Endometrial microvascular endothelial cells (primary cell): ENCODE results near the gene NSMCE3. TPM values are rescaled to one million over a fixed set of nuclear protein-coding genes. Genes with fewer than 3 reads are reported as not detected.
"Not testable (repeated sequence)": the region's sequence is repeated elsewhere in the genome, so short reads cannot be mapped to it uniquely, and the experiment has no call there.

Source experiments
- in situ Hi-C: cut with HindIII; loops from 2 replicates; pipeline ENCODE4 v1.10.0; 2017; ENCODE audit warnings: low sequenced_read_pairs, low pct_unique_long_range_greater_than_20kb; ENCODE audit errors: inconsistent ontology term
- total RNA-seq: library from RNA; depleted of rRNA; stranded (reverse); fragments of >200 nt; gene quantifications from one replicate; pipeline ENCODE4 v1.2.3, GENCODE V29; 2015; ENCODE audit errors: inconsistent ontology term

Gene NSMCE3
- total RNA-seq, 1 donor from 2014 or later: 9.8 TPM

- in situ Hi-C loops: not testable (repeated sequence)
Measured at GRCh38 chr15:29224987-29225363, 44.6 kb downstream of the NSMCE3 start.

- in situ Hi-C loops: not testable (repeated sequence)
Measured at GRCh38 chr15:29224235-29224986, 45.2 kb downstream of the NSMCE3 start.

DNA sequence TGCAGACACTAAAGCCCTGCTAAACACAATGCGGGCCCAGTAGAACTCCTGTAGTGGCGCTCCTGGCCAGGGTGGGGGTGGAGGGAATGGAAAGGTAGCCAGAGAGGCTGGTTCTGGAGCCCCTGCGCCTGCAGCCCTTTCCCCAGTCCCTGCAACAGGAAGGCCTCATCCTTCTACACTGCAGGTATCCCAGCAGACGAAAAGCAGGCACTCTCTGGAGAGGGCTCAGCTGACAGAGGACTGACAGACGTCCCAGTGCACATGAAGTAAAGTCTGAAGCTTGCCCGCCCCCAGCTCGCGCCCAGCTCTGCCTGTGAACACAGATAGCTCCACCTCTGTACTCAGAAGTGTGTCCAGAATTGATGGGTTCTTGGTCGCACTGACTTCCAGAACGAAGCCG lies 46.0 kb downstream of the NSMCE3 start:
- in situ Hi-C loops: no loop called here

DNA sequence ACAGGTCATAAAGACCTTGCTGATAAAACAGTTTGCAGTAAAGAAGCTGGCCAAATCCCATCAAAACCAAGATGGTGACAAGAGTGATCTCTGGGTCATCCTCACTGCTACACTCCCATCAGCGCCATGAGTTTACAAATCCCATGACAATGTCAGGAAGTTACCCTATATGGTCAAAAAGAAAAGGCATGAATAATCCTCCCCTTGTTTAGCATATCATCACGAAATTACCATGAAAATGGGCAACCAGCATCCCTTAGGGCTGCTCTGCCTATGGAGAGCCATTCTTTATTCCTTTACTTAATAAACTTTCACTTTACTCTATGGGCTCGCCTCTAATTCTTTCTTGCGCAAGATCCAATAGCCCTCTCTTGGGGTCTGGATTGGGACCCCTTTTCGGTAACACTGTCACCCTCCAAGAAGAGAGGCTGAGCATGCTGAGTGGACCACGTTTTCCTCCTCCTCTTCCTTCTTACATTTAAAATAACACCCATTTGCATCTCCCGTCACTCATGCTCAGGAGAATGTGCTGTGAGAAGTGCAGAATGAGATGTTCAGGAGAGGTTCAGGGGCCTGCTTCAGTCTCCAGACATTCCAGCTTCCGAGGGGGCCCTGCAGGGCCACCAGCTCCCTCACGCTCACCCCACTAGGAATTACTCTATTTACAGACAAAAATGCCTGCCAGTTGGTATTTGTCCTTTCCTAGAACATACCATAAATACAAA lies 47.3 kb downstream of the NSMCE3 start:
- in situ Hi-C loops: no loop called here

DNA sequence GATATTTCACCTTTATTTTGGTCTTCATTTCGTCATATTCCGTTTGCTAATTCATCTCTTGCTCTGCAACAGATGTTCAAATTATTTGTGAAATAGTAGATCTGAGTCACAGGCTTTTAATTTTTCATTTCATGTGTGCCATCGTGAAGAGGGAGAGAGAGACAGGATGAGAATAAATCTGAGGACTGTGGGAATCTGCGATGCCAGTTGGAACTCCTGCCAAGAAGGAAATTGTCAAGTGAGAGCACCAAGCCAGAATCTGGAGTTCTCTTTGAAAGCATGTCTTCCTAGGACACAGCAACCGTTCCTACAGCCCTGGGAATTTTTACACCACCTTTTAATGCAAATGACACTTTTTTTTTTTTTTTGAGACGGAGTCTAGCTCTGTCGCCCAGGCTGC lies 48.8 kb downstream of the NSMCE3 start:
- in situ Hi-C loops: no loop called here

- in situ Hi-C loops: no loop called here
Measured at GRCh38 chr15:29216955-29217354, 52.7 kb downstream of the NSMCE3 start.
